Epithelial cell of esophagus (primary cell): Measurements from ENCODE around the gene GPR153.
A peak's percentile ranks its signal among the peaks of the same experiment; 100 is the strongest.

Experiments
- DNase-seq: peaks from one replicate; pipeline ENCODE4 v3.0.0; 2010; ENCODE audit warnings: low read depth
- H3K4me3 ChIP-seq: 2 replicates; pipeline ENCODE4 v1.5.1; 2011; ENCODE audit warnings: mild to moderate bottlenecking, low read length, control low read depth
- CTCF ChIP-seq: IDR thresholded peaks from 2 replicates; pipeline ENCODE4 v1.5.1; 2011; ENCODE audit warnings: low read depth, mild to moderate bottlenecking, low read length, control low read depth, inconsistent platforms; ENCODE audit not compliant: insufficient read depth; ENCODE audit errors: missing control alignments

The GPR153 gene

GRCh38 chr1:6200188-6200809 is 60.6 kb downstream of the GPR153 start:
- DNase-seq, result no peak
- peak overlapping the region; percentile 98 for H3K4me3 ChIP-seq
- TF ChIP-seq CTCF, result no peak

GRCh38 chr1:6199298-6200187 is 61.4 kb downstream of the GPR153 start, which contains the start of gene RPL22:
Gene RPL22, minus strand, starts transcription at chr1:6199595. Its CDS starts 22 bp downstream, at chr1:6199573.
- DNase-seq, result peak; percentile 99
- no peak for TF ChIP-seq CTCF
- H3K4me3 ChIP-seq, result peak within 1 kb of the TSS; percentile 98

GRCh38 chr1:6198646-6199297 is 62.1 kb downstream of the GPR153 start:
- DNase-seq, result no peak
- no peak for TF ChIP-seq CTCF
- peak overlapping the region; percentile 98 for H3K4me3 ChIP-seq

GRCh38 chr1:6197746-6198427 is 63.0 kb downstream of the GPR153 start:
- no peak for DNase-seq
- TF ChIP-seq CTCF, result no peak

More at GRCh38 chr1:6197746-6198427, 63.0 kb downstream of the GPR153 start:
- H3K4me3 ChIP-seq, result peak overlapping the region; percentile 98
